Measurements from ENCODE around the gene IRAK1.

Gene IRAK1

DNA sequence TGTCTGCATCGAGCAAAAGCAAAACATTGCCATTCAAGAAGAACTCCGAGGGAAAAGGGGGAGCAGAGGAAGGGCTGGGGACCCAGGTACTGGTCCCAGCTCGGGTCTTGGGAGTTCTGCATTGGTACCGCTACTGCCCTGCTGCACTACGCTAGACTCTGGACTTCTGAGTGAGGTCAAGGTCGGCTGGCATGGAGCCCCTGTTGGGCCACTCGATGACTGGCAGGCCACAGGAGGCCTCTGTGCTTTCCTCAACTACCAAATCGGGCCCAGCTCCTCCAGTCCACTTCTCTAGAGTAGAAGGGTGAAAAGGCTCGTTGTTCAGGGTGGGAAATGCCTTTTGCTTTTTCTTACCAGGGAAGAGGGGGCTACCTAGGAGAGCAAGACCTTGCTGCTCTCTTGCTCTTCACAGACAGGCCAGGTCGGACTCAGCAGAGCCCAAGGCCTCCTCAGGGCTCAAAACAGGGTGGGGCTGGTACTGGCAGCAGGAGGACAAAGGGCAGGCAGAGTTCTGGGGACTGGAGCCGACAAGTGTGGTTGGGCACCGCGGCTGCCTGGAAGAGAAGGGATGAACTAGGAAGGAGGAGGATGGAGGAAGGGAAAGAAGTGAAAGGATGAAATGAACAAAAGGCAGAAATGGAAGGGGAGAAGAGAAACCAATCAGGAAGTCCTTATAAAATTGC, 8.9 kb upstream of the IRAK1 start:
- Histone ChIP-seq H3K4me3 (ENCODE audit: low read length) (no peak overlapping the region), H3K9me2 (replicated peaks; ENCODE audit: insufficient read depth, low read length) (no peaks in the 10 kb centered on the region), H3K9me3 (replicated peaks; ENCODE audit: insufficient read depth, low read length) (no peaks in the 10 kb centered on the region), H3K9ac (ENCODE audit: low read length) (no peak overlapping the region), H3K27me3 (replicated peaks; ENCODE audit: insufficient read depth, low read length) (no peaks in the 10 kb centered on the region), H3K36me3 (replicated peaks; ENCODE audit: insufficient read depth, low read length) (no peaks in the 10 kb centered on the region), H4K20me1 (ENCODE audit: insufficient read depth, low read length) (no peaks in the 10 kb centered on the region), H2AFZ (ENCODE audit: low read length) (no peak overlapping the region), H3F3A (ENCODE audit: insufficient read depth, low read length) (no peaks in the 10 kb centered on the region), H3K4me1 (ENCODE audit: low read length) (no peaks in the 10 kb centered on the region), H3K27ac (ENCODE audit: low read length) (no peak overlapping the region), H3K4me2 (ENCODE audit: low read depth, low read length) (no peak overlapping the region), H3K79me2 (ENCODE audit: low read length) (peaks cover 5% of the 10 kb centered on the region; the same call in 1 of the 2 replicates)
- no peak for DNase-seq
- no peak for TF ChIP-seq EZH2 (optimal IDR thresholded peaks at IDR 0.05; ENCODE audit: low read depth, low read length)
- TF ChIP-seq, protein P1, sequence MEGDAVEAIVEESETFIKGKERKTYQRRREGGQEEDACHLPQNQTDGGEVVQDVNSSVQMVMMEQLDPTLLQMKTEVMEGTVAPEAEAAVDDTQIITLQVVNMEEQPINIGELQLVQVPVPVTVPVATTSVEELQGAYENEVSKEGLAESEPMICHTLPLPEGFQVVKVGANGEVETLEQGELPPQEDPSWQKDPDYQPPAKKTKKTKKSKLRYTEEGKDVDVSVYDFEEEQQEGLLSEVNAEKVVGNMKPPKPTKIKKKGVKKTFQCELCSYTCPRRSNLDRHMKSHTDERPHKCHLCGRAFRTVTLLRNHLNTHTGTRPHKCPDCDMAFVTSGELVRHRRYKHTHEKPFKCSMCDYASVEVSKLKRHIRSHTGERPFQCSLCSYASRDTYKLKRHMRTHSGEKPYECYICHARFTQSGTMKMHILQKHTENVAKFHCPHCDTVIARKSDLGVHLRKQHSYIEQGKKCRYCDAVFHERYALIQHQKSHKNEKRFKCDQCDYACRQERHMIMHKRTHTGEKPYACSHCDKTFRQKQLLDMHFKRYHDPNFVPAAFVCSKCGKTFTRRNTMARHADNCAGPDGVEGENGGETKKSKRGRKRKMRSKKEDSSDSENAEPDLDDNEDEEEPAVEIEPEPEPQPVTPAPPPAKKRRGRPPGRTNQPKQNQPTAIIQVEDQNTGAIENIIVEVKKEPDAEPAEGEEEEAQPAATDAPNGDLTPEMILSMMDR (IDR thresholded peaks at IDR 0.05; ENCODE audit: low read length): no peak
- no peak for TF ChIP-seq EZH2phosphoT487 (IDR thresholded peaks at IDR 0.05; ENCODE audit: low read length)

DNA sequence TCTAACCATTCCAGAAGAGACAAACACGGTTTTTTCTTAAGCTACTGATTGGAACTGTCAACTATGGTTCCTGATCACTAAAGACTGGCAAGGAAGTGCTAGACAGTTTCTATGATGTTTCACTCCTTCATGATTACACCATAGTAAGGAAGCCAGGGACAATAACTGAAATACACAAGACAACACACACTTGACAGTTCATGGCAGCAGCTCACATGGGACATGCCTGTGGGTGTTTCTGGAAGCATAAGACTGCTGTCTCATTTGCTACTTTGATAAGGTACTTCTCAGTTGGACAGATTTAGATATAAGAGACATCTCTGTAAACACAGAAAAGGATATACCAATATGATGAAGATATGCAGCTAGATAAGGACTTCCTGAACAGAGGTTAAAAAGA, 8.3 kb upstream of the IRAK1 start:
- H4K20me1 ChIP-seq (ENCODE audit: insufficient read depth, low read length): no peaks in the 10 kb centered on the region
- H3K9me3 ChIP-seq (replicated peaks; ENCODE audit: insufficient read depth, low read length): no peaks in the 10 kb centered on the region
- no peaks in the 10 kb centered on the region for H3K27me3 ChIP-seq (replicated peaks; ENCODE audit: insufficient read depth, low read length)
- H2AFZ ChIP-seq (ENCODE audit: low read length): no peak overlapping the region
- no peak overlapping the region for H3K9ac ChIP-seq (ENCODE audit: low read length)
- H3K79me2 ChIP-seq (ENCODE audit: low read length): 0 out of 2 replicates have a peak, but pooled peaks cover 2% of the 10 kb centered on the region
- TF ChIP-seq, protein P1 (IDR thresholded peaks at IDR 0.05; ENCODE audit: low read length): no peak
- TF ChIP-seq EZH2 (optimal IDR thresholded peaks at IDR 0.05; ENCODE audit: low read depth, low read length) (no peak), EZH2phosphoT487 (IDR thresholded peaks at IDR 0.05; ENCODE audit: low read length) (no peak)
- no peaks in the 10 kb centered on the region for H3K9me2 ChIP-seq (replicated peaks; ENCODE audit: insufficient read depth, low read length)
- no peak overlapping the region for H3K4me3 ChIP-seq (ENCODE audit: low read length)
- no peaks in the 10 kb centered on the region for H3K4me1 ChIP-seq (ENCODE audit: low read length)
- H3F3A ChIP-seq (ENCODE audit: insufficient read depth, low read length): no peaks in the 10 kb centered on the region
- H3K36me3 ChIP-seq (replicated peaks; ENCODE audit: insufficient read depth, low read length): no peaks in the 10 kb centered on the region
- no peak overlapping the region for H3K4me2 ChIP-seq (ENCODE audit: low read depth, low read length)
- DNase-seq: no peak
- H3K27ac ChIP-seq (ENCODE audit: low read length): no peak overlapping the region

DNA sequence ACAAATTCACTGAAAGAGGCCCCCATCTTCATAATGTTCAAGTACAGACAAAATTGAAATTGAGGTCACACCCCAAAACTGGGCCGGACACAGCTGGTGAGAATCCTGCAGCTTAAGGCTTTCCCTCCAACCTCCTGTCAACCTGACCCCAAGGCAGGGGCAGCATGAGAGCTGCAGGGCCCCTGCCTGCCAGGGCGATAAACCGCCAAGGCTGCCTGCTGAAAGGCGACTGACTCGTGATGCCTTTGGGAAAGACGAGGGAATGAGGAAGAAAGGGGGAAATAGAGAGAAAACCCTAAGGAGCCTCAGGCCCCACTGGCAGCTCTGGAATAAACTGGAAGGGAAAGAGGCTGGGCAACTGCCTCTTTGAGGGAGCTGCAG, 7.3 kb upstream of the IRAK1 start:
- no peaks in the 10 kb centered on the region for H3K27me3 ChIP-seq (replicated peaks; ENCODE audit: insufficient read depth, low read length)
- no peaks in the 10 kb centered on the region for H3F3A ChIP-seq (ENCODE audit: insufficient read depth, low read length)
- H3K9me2 ChIP-seq (replicated peaks; ENCODE audit: insufficient read depth, low read length): no peaks in the 10 kb centered on the region

More for the DNA sequence above, 7.3 kb upstream of the IRAK1 start:
- no peaks in the 10 kb centered on the region for H3K79me2 ChIP-seq (ENCODE audit: low read length)
- H4K20me1 ChIP-seq (ENCODE audit: insufficient read depth, low read length): no peaks in the 10 kb centered on the region
- H3K27ac ChIP-seq (ENCODE audit: low read length): no peak overlapping the region
- no peaks in the 10 kb centered on the region for H3K9me3 ChIP-seq (replicated peaks; ENCODE audit: insufficient read depth, low read length)
- no peaks in the 10 kb centered on the region for H3K36me3 ChIP-seq (replicated peaks; ENCODE audit: insufficient read depth, low read length)
- no peak overlapping the region for H3K4me3 ChIP-seq (ENCODE audit: low read length)
- no peaks in the 10 kb centered on the region for H3K4me1 ChIP-seq (ENCODE audit: low read length)
- TF ChIP-seq EZH2 (optimal IDR thresholded peaks at IDR 0.05; ENCODE audit: low read depth, low read length): no peak
- no peak for TF ChIP-seq EZH2phosphoT487 (IDR thresholded peaks at IDR 0.05; ENCODE audit: low read length)
- TF ChIP-seq, protein P1 (IDR thresholded peaks at IDR 0.05; ENCODE audit: low read length): no peak
- no peak overlapping the region for H3K9ac ChIP-seq (ENCODE audit: low read length)
- H3K4me2 ChIP-seq (ENCODE audit: low read depth, low read length): no peak overlapping the region
- DNase-seq: no peak
- no peak overlapping the region for H2AFZ ChIP-seq (ENCODE audit: low read length)

Measured in MM.1S (cell line).